HG03457 (cell line): ENCODE results near the gene ZSCAN21.

ENCODE experiments used
- ATAC-seq: cut with Tn5 transposase; IDR thresholded peaks from one replicate; pipeline ENCODE4 v1.9.1; 2021; ENCODE audit warnings: moderate number of reproducible peaks; ENCODE audit not compliant: unreplicated experiment

ZSCAN21 gene

GRCh38 chr7:100095289-100095688 lies 45.7 kb downstream of the ZSCAN21 start:
- ATAC-seq: no peak

- no peak for ATAC-seq
Measured at GRCh38 chr7:100095704-100096103, 46.1 kb downstream of the ZSCAN21 start.

GRCh38 chr7:100098913-100099312 lies 49.3 kb downstream of the ZSCAN21 start:
- no peak for ATAC-seq

- ATAC-seq: no peak
Measured at GRCh38 chr7:100099452-100099851, 49.9 kb downstream of the ZSCAN21 start.

DNA sequence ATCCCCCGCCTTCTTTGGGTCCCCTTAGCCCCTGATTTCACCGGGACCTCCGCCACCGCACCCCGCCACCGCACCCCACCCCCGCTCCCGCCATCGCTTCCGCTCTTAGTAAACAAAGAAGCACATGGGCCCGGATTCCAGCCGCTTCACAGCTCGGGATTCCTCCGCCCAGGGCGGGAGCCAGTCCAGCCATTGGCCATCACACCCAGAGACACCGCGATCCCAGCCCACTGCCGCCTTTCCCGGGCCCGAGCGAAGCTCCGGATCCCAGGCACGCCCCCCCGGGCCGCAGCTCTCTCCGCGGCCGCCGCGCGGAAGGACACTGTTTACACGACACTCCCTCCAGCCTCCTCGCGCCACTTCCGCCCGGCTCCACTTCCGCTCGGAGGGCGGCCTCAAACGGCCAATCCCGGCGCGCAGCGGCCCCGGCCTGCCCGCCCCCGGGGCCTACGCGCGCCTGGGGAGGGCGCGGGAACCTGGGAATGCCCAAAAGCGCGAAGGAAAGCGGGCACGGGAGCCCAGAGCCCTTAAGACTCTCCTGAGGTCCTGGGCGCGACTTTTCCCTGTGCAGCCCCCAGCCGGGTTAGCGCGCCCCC lies 50.9 kb downstream of the ZSCAN21 start:
- peak; percentile 36 for ATAC-seq

- peak; percentile 69 for ATAC-seq
Measured at GRCh38 chr7:100101016-100101862, 51.7 kb downstream of the ZSCAN21 start, which contains the start of the genes AP4M1 and MCM7. AP4M1 (plus strand) TSS chr7:100101643; CDS start chr7:100101715, 72 bp downstream. MCM7 (minus strand) TSS chr7:100101397; CDS start chr7:100101294, 103 bp downstream.

GRCh38 chr7:100102950-100103840 lies 53.6 kb downstream of the ZSCAN21 start:
- no peak for ATAC-seq

DNA sequence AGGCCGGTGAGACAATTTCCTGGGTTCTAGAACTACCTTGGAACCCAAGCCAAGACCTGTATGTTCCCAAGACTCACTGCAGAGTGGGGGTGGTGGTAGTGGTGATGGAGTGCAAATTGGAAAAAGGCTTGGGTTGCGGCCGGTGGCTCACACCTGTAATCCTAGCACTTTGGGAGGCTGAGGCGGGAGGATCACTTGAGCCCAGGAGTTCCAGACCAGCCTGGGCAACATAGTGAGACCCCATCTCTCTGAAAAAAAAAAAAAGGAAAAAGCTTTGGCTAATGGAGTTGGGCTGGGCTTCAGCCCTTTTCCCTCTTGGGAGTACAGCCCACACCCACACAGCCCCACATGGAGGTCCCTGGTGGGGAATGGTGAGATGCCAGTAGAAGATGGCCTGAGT lies 56.0 kb downstream of the ZSCAN21 start:
- ATAC-seq: no peak

DNA sequence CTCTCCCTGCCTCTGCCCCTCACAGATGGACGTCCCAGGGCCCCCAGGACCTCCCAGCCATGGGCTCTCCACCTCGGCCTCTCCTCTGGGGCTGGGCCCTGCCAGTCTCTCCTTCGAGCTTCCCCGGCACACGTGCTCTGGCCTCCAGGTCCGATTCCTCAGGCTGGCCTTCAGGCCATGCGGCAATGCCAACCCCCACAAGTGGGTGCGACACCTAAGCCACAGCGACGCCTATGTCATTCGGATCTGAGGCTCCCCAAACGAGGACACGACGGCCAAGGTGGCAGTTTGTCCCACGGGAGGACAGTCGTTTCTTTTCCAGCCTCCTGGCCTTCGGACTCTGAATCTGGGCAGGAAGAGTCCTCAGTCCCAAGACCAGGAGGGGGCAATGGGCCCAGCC lies 57.1 kb downstream of the ZSCAN21 start:
- ATAC-seq: no peak

- no peak for ATAC-seq
Measured at GRCh38 chr7:100107125-100107737, 57.7 kb downstream of the ZSCAN21 start.

DNA sequence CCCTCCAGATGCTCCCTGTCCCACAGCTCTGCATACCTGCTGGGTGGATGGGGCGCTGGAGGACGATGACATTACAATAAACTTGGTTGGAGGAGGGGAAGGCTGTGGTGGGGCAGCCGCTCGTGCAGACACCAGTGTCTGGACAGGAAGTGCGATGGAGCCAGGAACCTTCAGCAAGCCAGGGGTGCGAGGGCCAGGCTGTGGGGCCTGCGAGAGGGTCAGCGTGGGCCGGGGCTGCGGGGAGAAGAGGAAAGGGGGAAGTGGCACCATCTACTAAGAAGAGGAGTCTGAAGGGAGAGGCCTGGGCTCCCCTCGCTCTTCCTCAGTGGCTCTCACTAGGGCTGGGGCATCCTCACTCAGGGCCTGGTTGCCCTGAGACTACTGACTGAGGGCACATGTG lies 58.3 kb downstream of the ZSCAN21 start:
- ATAC-seq: no peak

- no peak for ATAC-seq
Measured at GRCh38 chr7:100109521-100110163, 60.1 kb downstream of the ZSCAN21 start.

GRCh38 chr7:100111156-100111555 lies 61.6 kb downstream of the ZSCAN21 start:
- ATAC-seq: no peak

- ATAC-seq: no peak
Measured at GRCh38 chr7:100111914-100112313, 62.3 kb downstream of the ZSCAN21 start.
